GM18517 (cell line): Measurements from ENCODE around the gene EEFSEC.

Source experiments
- ATAC-seq: cut with Tn5 transposase; IDR thresholded peaks from one replicate; pipeline ENCODE4 v1.9.1; 2021; ENCODE audit warnings: mild to moderate bottlenecking, moderate library complexity; ENCODE audit not compliant: unreplicated experiment

Gene EEFSEC

DNA sequence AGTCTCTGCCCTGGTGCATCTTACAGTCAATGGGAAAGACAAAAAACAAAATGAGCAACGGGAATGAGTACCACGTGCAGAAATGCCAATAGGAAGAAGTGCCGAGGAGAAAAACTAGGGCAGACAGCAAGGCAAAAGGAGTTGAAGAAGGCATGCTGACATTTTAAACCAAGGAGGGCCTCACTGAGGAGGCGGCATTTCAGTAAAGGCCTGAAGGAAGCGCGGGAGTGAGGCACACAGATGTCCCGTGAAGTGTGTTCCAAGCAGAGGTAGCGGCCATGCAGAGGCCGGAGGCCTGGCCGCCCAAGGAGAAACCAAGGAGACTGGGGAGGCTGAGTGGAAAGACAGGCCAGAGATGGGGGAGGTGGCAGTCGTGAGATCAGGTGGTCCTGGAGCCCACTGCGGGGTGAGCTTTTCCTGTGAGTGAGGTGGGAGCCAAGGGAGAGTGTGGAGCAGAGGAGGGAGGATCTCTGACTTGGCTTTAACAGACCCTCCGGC lies 278.6 kb downstream of the EEFSEC start:
- ATAC-seq: no peak

DNA sequence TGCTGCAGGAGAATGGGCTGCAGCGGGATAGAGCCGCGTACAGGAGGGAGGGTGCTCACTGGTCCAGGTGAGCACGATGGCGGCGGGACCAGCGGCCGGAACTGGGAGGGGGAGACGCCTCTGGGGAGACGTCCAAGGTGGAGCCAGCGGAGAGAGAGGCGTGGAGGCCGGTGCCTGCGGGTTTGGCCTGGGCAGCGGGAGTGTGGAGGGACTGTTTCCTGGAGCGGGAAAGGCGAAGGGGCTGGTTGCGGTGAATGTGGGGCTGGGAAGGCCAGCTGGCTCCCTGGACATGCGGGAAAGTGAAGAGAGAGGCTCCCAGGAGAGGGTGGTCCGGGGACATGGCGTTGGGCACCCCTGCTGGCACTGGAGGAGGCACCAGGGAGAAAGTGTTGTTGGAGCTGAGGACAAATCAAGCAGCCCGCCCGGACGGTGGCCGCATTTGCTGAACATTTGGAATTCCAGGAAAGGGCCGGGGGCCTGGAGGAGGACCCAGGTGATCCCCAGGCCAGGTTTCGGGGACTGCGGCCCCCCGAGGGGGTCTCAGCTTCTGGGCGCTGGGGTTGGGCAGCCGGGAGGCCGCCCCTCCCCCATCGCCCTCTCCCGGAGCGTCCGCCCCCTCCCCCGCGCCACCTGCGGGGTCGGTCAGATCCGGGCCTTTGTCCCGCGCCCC lies 279.2 kb downstream of the EEFSEC start:
- ATAC-seq: no peak

DNA sequence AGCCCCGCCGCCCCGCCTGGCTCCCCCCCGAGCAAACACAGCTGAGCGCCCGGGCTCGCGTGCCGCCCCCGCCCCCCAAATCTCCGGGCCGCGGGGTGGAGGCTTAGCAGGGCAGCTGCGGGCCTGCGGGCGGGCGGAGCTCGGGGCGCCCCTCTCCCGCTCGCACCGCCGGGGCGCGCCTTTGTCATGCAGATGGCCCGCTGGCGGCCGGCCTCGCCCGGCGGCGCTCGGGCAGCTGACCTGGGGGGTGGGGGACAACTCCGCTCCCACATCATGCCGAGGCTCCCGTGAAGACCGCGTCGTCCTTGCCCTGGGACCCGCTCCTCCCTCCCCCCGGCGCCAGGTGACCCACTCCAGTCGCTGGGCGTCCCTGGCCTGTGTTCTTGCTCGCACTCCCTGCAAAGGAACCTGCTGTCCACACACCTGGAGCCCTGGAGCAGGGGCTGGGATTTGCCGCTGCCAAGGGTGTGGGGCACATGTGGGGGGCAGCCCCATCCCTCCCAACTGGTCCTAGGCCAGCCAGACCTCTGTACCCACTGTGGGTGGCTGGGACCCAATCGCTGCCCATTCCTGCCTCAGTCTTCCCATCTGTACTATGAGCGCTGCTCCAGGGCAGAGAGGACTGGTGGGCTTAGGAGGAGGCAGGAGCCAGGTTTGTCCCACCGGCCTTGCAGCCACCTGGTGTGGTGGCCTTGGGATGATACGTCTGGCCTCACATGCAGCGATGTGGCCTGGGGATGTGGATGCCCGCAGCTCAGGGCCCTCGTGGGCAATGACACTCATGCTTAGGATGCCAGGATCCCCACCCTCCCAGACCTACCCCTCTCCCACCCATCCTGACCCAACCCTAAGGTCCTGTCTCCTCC lies 279.9 kb downstream of the EEFSEC start:
- ATAC-seq: no peak

DNA sequence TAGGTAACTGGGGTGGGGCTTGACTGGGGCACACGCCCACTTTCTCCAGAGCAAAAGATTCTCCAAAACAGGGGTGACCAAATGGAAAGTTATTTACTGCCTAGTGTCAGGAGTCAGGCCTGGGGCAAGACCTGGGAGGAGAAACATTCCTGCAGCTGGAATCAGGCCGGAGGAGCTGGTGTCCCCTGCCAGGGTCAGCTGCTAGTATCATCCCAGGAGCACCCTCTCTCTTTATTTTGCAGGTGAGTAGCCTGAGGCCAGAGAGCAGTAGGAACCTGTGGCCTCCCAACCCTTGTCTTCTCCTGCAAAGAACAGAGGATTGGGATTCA lies 280.5 kb downstream of the EEFSEC start:
- ATAC-seq: no peak

DNA sequence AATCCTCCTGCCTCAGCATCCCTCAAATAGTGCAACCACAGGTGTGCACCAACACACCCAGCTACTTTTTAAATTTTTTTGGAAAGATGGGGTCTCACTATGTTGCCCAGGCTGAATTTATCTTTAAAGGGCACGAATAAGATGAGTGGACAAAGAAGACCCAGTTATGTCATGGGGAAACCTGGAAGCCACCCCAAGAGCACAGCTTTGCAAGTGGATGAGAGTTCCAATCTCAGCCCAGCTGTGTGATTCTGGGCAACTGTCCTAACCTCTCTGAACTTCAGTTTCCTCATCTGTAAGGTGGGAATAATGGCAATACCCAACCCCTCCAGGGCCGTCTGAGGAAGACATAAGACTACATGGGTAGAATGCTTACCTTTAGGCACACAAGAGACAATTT lies 281.2 kb downstream of the EEFSEC start:
- no peak for ATAC-seq

DNA sequence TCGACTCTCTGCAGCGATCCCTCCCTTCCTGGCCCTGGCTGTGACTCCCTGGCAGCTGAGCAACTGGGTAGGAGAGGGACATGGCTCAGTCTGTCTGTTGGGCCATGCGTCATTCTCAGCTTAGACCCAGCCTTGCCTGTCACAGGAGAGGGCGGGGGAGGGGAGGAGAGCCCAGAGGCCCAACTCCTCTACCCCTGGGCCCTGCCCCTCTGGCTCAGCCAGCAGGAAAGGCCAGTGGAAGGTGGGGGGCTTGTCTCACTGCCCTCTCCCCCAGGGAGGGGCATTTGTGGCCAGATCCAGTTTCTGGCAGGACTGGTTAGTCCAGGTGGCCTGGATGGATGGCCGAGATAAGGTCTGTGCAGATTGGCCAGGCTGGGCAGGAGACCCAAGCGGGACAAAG lies 281.8 kb downstream of the EEFSEC start:
- no peak for ATAC-seq

DNA sequence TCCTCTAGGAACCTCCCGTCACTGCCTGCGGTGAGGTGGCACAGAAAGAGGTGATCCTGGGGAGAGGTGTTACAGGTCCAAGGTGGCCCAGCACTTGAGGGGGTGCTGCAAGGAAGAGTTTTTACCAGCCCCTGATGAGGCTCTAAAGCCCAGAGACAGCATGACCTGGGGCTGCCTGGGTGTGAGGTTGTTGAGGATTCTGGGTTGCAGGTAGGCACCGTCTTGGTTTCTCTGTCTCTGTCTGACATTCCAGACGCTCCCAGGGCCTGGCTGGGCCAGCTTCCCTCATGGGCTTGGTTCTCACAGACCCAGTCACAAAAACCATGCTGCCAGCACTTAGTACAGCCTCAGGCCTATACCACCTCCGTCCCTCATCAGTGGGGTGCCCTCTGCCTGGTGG lies 282.3 kb downstream of the EEFSEC start:
- no peak for ATAC-seq

DNA sequence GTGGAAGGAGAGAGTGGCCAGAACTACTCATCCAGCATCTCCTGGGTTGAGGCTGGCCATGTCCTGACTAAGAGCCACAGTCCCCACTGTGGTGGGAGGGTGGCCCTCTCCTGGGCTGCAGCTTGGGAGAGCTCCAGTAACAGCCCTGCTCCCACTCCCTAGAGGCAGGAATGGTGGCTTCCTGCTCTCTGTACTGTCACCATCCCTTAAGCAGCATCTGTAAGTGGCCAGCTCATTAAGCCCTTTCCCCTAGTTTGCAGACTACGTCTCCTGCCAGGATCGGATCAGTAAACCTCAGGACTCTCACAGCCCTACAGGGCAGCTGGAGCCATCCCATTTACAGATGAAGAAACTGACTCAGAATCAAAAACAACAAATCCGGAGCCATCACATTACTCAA lies 282.9 kb downstream of the EEFSEC start:
- no peak for ATAC-seq

DNA sequence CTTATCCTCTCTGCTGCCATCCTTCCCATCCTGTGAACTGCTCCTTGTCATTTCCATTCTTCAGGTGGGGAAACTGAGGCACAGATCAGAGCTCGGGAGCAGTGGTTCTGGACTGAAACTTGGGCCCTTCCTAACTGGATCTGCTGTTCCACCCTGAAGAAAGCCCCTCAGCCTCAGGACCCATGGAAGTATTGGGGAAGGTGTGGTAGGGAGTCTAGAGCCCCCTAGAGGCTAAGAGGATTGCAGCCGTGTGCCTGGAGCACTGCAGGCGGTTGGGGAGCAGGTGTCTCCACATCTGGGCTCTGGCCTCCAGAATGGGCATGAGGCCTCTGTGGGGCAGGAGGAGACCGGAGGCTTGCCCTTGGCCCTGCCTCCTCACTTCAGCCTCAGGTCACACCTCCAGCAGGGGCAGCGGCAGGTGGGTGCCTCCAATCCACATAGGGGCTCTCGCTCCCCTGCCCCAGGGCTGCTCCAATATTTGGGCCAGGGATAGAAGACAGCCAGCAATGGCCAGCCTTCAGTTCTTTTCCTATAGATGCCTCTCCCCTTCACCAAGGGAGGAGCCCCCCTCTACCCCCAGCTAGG lies 285.3 kb downstream of the EEFSEC start:
- ATAC-seq: no peak

DNA sequence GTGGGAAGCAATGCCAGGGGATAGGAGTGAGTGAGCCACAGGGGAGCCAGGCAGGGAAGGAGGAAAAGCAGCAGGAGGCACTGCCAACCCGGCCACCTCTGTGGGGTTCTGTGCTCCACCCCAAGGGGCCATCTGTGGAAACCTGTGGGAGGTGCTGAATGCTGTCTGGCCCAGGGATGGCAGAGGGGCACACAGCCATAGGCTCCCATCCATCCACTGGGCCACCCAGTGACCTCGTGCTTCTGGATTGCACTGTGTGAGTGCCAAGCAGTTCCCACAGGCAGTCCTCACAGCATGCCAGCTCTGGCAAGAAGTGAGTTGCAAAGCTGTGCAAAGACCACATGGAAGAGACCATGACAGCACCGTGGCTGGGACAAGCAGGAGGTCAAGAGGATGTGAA lies 285.9 kb downstream of the EEFSEC start:
- ATAC-seq: no peak

DNA sequence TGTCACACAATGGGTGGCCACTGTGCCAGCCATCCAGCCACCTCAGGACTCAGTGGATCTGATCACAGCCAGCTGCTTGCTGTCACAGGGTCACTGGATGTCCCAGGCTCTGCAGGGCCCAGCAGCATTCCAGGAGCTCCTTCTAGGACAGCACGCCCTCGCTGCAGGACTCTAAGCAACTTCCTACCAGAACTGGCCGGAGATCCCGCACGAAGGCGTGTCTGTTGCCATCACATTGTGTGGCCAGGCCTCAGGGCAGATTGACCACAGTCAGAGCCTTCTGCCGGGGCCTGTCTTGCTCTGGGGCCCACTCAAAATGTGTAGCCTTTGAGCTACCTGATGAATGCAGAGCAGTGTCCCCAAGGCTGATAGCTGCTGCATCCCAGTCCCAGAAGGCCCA lies 288.8 kb downstream of the EEFSEC start:
- ATAC-seq: no peak

DNA sequence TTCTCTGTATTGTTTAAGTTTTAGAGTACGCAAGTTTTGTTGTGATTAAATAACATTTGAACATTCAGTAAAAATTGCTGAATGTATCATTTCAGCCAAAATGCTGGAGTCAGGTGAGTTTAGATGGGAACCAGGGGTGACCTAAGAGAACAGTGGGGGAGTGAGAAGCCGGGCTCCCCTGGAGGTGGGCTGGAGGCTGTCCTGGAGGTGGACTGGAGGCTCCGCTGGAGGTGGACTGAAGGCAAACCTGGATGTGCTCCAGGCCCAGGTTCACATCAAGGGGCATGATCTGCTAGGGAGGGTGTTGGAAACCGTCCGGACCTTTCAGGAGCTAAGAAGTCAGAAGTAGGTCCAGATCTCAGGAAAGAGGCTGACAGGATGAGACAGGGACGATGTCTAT lies 289.7 kb downstream of the EEFSEC start:
- ATAC-seq: no peak

DNA sequence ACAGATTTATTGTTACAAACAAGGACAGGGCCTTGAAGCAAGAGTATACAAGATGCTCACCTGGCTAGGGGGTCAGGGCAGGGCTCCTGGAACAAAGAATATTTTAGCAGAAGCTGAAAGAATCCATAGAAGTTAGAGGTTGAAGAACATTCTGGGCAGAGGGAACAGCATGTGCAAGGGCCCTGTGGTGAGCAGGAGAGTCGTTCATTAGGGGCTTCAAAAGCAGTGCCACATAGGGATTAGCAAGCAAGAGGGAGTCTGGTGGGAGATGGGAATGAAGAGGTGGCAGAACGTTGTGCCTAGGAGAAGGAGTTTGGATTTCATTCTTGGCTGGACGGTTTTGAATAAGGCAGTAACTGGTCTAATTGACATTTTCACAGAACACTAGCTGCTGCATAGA lies 290.5 kb downstream of the EEFSEC start:
- ATAC-seq: no peak

DNA sequence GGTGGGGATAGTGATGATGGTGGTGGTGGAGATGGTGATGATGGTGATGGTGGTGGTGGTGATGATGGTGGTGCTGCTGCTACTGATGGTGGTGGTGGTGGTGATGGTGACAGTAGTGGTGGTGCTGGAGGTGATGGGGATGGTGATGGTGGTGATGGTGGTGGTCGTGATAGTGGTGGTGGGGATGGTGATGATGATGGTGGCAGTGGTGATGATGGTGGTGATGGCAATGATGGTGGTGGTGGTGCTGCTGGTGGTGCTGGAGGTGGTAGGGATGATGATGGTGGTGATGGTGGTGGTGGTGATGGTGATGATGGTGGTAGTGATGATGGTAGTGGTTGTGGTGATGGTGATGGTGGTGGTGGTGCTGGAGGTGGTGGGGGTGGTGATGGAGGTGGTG lies 292.1 kb downstream of the EEFSEC start:
- no peak for ATAC-seq

DNA sequence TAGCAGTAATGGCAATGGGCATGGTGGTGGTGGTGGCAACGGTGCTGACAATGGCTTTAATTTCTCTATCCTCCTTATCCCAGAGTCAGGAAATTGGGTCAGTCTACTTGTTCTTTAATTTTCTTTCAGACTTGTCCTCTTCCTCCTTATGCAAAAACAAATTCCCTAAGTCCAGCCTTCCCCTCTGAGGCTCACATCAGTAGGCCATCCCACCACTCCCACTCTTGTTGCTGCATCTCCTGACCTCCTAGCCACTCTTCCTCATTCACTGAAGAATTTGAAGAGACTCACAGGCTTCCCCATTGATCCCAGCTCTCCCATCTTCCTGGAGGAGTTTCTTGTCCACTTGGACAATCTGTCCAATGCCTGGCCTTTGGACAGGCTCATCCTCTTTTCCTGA lies 293.5 kb downstream of the EEFSEC start:
- ATAC-seq: no peak

DNA sequence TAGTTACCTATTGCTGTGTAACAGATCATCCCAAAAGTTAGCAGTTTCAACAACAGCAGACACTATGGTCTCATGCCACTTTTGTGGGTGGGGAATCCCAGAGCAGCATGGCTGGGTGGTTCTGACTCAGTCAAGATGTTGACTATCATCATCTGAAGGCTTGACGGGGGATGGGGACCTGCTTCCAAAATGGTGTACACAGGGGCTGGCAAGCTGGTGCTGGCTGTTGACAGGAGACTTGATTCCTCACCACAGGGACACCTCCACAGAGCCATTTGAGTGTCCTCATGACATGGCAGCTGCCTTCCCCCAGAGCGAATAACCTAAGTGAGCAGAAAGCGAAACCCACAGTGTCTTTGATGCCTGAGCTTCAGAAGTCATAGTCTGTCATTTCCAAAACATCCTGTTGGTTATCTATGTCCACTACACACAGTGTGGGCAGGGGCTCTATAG lies 294.3 kb downstream of the EEFSEC start:
- ATAC-seq: no peak

DNA sequence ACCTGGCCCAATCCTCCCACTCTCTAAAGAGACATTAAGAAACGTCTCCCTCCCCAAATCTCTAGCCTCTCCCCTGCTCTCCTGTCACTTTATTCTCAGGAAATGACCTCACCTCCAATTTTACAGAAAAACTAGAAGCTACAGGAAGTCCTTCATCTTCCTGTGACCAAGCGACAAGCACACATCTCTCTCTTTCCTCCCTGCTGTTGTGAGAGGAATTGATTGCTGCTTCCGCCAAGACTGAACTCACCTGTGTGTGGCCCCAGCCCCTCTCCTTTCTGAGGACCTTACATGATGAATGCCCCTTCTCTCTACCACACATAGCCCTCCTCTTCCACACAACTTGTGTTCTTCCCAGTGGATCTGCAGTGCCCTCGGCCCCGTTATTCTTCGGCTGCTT lies 295.2 kb downstream of the EEFSEC start:
- ATAC-seq: no peak

DNA sequence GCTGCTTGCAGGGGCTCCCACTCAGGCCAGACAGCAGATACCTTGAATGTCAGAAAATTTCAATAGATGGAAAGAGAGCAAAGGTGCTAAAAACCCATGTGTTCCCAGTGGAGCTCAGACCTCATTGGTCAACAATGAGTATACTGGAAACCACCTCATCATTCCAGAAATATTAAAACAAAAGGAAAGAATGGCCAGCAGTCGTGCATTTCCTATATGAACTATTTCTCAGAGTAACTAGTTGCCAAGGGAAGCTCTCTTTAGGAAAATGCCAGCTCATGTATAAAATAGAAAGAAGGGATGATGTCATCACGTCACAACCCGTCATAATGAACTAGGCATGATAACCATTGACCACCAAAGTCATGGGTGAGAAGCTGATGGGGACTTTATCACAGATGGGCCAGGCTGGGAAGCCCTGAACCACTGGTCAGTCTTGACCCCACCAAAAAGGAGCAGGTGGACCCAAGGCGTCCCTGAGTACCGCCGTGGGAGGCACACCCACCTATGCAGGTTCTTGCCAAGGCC lies 295.9 kb downstream of the EEFSEC start:
- no peak for ATAC-seq

DNA sequence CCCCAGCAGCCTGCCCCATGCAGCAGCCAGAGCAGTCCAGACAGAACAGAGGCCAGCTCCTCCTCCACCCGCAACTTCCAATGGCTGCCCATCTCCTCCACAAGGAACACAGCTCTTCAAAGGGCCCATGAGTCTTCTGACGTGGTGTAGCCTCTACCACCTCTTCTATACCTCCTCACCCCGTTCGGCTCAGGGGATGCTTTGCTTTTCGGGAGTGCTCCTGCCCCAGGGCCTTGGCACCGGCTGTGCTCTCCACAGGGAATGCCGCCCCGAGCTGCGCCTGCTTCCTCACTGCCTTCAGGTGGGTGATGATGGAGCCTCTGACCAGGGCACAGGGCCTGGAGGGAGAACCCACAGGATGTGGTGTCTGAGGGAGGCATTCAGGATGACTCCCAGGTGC lies 298.8 kb downstream of the EEFSEC start:
- ATAC-seq: no peak

DNA sequence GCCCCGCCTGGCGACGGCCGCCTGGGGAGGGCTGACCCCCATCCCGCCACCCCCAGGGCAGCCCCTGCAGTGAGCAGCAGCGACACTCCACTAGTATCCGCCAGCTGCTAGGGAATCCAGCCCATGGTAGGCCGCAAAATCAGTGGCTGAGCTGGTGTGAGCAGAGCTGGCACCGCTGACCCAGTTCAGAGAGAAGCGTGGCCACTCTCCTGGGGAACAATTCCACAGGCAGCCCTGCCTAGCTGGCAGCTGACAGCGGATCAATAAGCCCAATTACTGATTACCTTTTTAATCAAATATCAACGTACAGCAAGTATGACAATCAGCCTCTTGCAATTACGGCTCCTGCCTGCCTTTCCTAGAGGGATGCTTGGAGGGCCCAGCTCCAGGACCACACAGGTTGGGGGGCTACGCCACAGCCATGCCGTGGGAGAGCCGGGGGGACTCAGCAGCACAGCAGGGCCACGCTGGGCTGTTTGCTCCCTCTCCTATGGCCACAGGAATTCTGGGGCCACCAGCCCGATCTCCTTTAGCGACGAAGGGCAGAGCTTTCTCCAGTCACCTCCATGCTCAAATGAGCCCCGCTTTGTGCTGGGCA lies 299.5 kb downstream of the EEFSEC start:
- ATAC-seq: no peak

DNA sequence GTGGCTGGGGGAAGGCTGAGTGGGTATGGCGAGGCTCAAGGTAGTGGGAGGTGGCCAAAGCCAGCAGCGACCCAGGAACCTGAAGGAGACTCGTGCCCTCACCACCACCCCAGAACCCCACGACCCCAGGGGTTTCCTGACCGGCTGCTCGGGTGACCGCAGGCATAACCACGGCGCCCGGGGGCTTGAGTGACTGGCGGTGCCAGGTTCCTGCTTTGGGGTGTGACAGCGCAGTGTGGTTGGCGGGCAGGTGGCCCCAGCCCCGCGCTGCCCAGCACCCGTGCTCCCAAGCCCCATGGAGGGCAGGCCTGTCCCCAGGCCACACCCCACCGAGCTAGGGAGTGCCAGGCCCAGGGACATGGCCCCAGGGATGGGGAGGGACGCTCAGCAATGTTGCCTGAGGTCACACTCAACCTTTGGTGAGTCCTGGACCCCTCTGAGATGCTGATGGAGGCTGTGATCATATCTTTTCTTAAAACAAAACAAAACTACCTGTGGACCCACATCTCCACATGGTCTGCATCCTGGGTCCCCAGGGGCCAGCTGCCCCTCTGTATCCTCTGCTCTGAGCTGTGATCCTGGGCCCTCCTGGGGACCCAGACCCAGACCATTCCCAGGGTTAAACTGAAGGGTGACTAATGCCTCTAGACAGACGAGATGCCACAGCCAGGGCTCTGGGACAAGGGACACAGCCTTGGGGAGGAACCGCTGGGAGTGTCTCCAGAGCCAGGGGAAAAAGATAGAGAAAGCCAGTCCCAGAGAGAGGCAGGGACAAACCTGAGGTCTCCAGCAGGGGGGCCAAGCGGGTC lies 300.4 kb downstream of the EEFSEC start:
- ATAC-seq: no peak
